ENCODE measurements around the gene TDRD12.
"Not testable (repeated sequence)": the region's sequence is repeated elsewhere in the genome, so short reads cannot be mapped to it uniquely, and the experiment has no call there.

- TF ChIP-seq ARNT (IDR thresholded peaks at IDR 0.05); CTCF (CRISPR knock-in tag; IDR thresholded peaks at IDR 0.05); ZNF274 (CRISPR knock-in tag; IDR thresholded peaks at IDR 0.05); MXD4 (CRISPR knock-in tag; IDR thresholded peaks at IDR 0.05); TEAD2 (CRISPR knock-in tag; IDR thresholded peaks at IDR 0.05); ZNF713 (CRISPR knock-in tag; IDR thresholded peaks at IDR 0.05); HOXD1 (CRISPR knock-in tag; IDR thresholded peaks at IDR 0.05); ZNF251 (CRISPR knock-in tag; IDR thresholded peaks at IDR 0.05); CEBPB (IDR thresholded peaks at IDR 0.05; ENCODE audit: borderline replicate concordance, low read depth, low read length); TCF12 (IDR thresholded peaks at IDR 0.05); TCF12 (CRISPR knock-in tag; IDR thresholded peaks at IDR 0.05): not testable (repeated sequence)
- TF ChIP-seq, protein P1, sequence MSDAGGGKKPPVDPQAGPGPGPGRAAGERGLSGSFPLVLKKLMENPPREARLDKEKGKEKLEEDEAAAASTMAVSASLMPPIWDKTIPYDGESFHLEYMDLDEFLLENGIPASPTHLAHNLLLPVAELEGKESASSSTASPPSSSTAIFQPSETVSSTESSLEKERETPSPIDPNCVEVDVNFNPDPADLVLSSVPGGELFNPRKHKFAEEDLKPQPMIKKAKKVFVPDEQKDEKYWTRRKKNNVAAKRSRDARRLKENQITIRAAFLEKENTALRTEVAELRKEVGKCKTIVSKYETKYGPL (CRISPR knock-in tag; IDR thresholded peaks at IDR 0.05), result not testable (repeated sequence)
- TF ChIP-seq, protein P2, sequence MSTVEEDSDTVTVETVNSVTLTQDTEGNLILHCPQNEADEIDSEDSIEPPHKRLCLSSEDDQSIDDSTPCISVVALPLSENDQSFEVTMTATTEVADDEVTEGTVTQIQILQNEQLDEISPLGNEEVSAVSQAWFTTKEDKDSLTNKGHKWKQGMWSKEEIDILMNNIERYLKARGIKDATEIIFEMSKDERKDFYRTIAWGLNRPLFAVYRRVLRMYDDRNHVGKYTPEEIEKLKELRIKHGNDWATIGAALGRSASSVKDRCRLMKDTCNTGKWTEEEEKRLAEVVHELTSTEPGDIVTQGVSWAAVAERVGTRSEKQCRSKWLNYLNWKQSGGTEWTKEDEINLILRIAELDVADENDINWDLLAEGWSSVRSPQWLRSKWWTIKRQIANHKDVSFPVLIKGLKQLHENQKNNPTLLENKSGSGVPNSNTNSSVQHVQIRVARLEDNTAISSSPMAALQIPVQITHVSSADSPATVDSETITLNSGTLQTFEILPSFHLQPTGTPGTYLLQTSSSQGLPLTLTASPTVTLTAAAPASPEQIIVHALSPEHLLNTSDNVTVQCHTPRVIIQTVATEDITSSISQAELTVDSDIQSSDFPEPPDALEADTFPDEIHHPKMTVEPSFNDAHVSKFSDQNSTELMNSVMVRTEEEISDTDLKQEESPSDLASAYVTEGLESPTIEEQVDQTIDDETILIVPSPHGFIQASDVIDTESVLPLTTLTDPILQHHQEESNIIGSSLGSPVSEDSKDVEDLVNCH (CRISPR knock-in tag; IDR thresholded peaks at IDR 0.05), result not testable (repeated sequence)
Measured at GRCh38 chr19:32833388-32833787, 113.8 kb downstream of the TDRD12 start.

Data from HepG2 (cell line).